ENCODE measurements around the gene ATE1.

ATE1 gene

GRCh38 chr10:121865554-121865953, 62.3 kb downstream of the ATE1 start:
- Histone ChIP-seq H3K79me2 (ENCODE audit: insufficient read depth, low read length) (0 out of 2 replicates have a peak, but pooled peaks cover 2% of the 10 kb centered on the region), H3K27me3 (ENCODE audit: insufficient read depth, low read length, poor library complexity) (no peaks in the 10 kb centered on the region), H4K20me1 (ENCODE audit: insufficient read depth, low read length) (no peaks in the 10 kb centered on the region), H3K9ac (ENCODE audit: low read depth, low read length) (no peak overlapping the region), H3K36me3 (ENCODE audit: insufficient read depth, low read length) (peaks cover 64% of the 10 kb centered on the region), H3K27ac (ENCODE audit: low read length) (no peak overlapping the region), H3K4me2 (ENCODE audit: insufficient read depth, low read length) (no peak overlapping the region), H3K4me1 (ENCODE audit: insufficient read depth, low read length) (peaks cover 14% of the 10 kb centered on the region; the same call in 1 of the 2 replicates), H3K4me3 (ENCODE audit: low read depth in 1 of 2, low read length in 2 of 2) (no peak overlapping the region), H2AFZ (ENCODE audit: low read depth, low read length) (no peak overlapping the region), H3K9me3 (ENCODE audit: insufficient read depth, low read length, severe bottlenecking) (no peaks in the 10 kb centered on the region)
- DNase-seq (no peak), ATAC-seq (ENCODE audit: insufficient read depth, low read depth) (no peak)
- TF ChIP-seq EZH2 (IDR thresholded peaks at IDR 0.05; ENCODE audit: borderline replicate concordance, low read depth, low read length, severe bottlenecking) = no peak
- no peak for TF ChIP-seq CTCF (IDR thresholded peaks at IDR 0.05; ENCODE audit: borderline replicate concordance, extremely low read depth, low read length, poor library complexity, severe bottlenecking)

GRCh38 chr10:121864653-121865052, 63.2 kb downstream of the ATE1 start:
- TF ChIP-seq EZH2 (IDR thresholded peaks at IDR 0.05; ENCODE audit: borderline replicate concordance, low read depth, low read length, severe bottlenecking) (no peak), CTCF (IDR thresholded peaks at IDR 0.05; ENCODE audit: borderline replicate concordance, extremely low read depth, low read length, poor library complexity, severe bottlenecking) (no peak)
- Histone ChIP-seq H3K4me1 (ENCODE audit: insufficient read depth, low read length) (peaks cover 14% of the 10 kb centered on the region; the same call in 1 of the 2 replicates), H3K9ac (ENCODE audit: low read depth, low read length) (no peak overlapping the region), H3K27ac (ENCODE audit: low read length) (no peak overlapping the region), H3K9me3 (ENCODE audit: insufficient read depth, low read length, severe bottlenecking) (no peaks in the 10 kb centered on the region), H3K4me2 (ENCODE audit: insufficient read depth, low read length) (no peak overlapping the region), H3K4me3 (ENCODE audit: low read depth in 1 of 2, low read length in 2 of 2) (no peak overlapping the region), H2AFZ (ENCODE audit: low read depth, low read length) (no peak overlapping the region), H3K79me2 (ENCODE audit: insufficient read depth, low read length) (0 out of 2 replicates have a peak, but pooled peaks cover 2% of the 10 kb centered on the region), H3K36me3 (ENCODE audit: insufficient read depth, low read length) (peaks cover 57% of the 10 kb centered on the region), H3K27me3 (ENCODE audit: insufficient read depth, low read length, poor library complexity) (no peaks in the 10 kb centered on the region), H4K20me1 (ENCODE audit: insufficient read depth, low read length) (no peaks in the 10 kb centered on the region)
- DNase-seq (no peak), ATAC-seq (ENCODE audit: insufficient read depth, low read depth) (no peak)

- no peaks in the 10 kb centered on the region for H3K9me3 ChIP-seq (ENCODE audit: insufficient read depth, low read length, severe bottlenecking)
- H3K79me2 ChIP-seq (ENCODE audit: insufficient read depth, low read length) = 0 out of 2 replicates have a peak, but pooled peaks cover 2% of the 10 kb centered on the region
- H3K4me2 ChIP-seq (ENCODE audit: insufficient read depth, low read length) = no peak overlapping the region
- no peak overlapping the region for H3K9ac ChIP-seq (ENCODE audit: low read depth, low read length)
- H4K20me1 ChIP-seq (ENCODE audit: insufficient read depth, low read length) = no peaks in the 10 kb centered on the region
- DNase-seq = peak; percentile 26
- H3K27ac ChIP-seq (ENCODE audit: low read length) = no peak overlapping the region
- no peaks in the 10 kb centered on the region for H3K27me3 ChIP-seq (ENCODE audit: insufficient read depth, low read length, poor library complexity)
- peaks cover 56% of the 10 kb centered on the region for H3K36me3 ChIP-seq (ENCODE audit: insufficient read depth, low read length)
- H2AFZ ChIP-seq (ENCODE audit: low read depth, low read length) = no peak overlapping the region
- no peak overlapping the region for H3K4me3 ChIP-seq (ENCODE audit: low read depth in 1 of 2, low read length in 2 of 2)
- TF ChIP-seq CTCF (IDR thresholded peaks at IDR 0.05; ENCODE audit: borderline replicate concordance, extremely low read depth, low read length, poor library complexity, severe bottlenecking) (no peak), EZH2 (IDR thresholded peaks at IDR 0.05; ENCODE audit: borderline replicate concordance, low read depth, low read length, severe bottlenecking) (no peak)
- H3K4me1 ChIP-seq (ENCODE audit: insufficient read depth, low read length) = peaks cover 14% of the 10 kb centered on the region; the same call in 1 of the 2 replicates
- peak; percentile 57; the same call in 2 of the 3 replicates for ATAC-seq (ENCODE audit: insufficient read depth, low read depth)
Measured at GRCh38 chr10:121864168-121864567, 63.7 kb downstream of the ATE1 start.
